MM.1S (cell line): ENCODE data around the gene ITK.

Source experiments
- EZH2 ChIP-seq: fragments of 300-600 bp; sonication (generic); optimal IDR thresholded peaks from 2 replicates; pipeline ENCODE3; 2017; ENCODE audit warnings: low read depth, mild to moderate bottlenecking, antibody characterized with exemption, low read length, mixed read lengths
- EZH2phosphoT487 ChIP-seq: fragments of 300-600 bp; sonication (generic); IDR thresholded peaks from 2 replicates; pipeline ENCODE4 v1.6.1; 2018; ENCODE audit warnings: antibody characterized with exemption, low read length
- TF ChIP-seq, protein P1 (sequence below): fragments of 300-600 bp; sonication (generic); IDR thresholded peaks from 2 replicates; pipeline ENCODE4 v1.5.1; 2016; ENCODE audit warnings: antibody characterized with exemption, low read length, mixed read lengths

DNA sequence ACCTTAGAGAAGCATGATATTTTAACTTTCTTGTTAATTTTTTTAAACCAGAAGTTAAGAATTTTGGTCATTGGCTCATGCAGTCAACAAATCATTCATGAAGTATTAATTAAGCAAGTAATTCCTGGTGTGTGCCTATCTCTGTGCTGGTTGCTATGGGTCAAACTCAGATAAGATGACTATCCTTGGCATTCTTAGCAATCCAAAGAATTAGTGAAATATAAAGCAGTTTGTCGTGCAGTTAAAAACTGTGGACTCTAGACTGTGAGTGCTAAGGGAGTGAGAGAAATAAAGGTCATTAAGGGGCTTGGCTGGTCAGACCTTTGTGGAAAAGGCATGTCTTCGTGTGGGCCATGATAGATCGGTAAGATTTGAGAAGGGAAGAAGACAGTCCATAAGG, 90.1 kb downstream of the ITK start:
- TF ChIP-seq, protein P1, sequence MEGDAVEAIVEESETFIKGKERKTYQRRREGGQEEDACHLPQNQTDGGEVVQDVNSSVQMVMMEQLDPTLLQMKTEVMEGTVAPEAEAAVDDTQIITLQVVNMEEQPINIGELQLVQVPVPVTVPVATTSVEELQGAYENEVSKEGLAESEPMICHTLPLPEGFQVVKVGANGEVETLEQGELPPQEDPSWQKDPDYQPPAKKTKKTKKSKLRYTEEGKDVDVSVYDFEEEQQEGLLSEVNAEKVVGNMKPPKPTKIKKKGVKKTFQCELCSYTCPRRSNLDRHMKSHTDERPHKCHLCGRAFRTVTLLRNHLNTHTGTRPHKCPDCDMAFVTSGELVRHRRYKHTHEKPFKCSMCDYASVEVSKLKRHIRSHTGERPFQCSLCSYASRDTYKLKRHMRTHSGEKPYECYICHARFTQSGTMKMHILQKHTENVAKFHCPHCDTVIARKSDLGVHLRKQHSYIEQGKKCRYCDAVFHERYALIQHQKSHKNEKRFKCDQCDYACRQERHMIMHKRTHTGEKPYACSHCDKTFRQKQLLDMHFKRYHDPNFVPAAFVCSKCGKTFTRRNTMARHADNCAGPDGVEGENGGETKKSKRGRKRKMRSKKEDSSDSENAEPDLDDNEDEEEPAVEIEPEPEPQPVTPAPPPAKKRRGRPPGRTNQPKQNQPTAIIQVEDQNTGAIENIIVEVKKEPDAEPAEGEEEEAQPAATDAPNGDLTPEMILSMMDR = no peak
- TF ChIP-seq EZH2 = no peak
- TF ChIP-seq EZH2phosphoT487 = no peak
